Aorta (tissue), 5 donors: ENCODE results near the gene ZBTB8A. TPM values are rescaled to one million over a fixed set of nuclear protein-coding genes. Genes with fewer than 3 reads are reported as not detected.

Experiments
- ATAC-seq: fragments of 200-7000 bp; cut with Tn5 transposase; one replicate; pipeline ENCODE4 v1.9.1; 2022; ENCODE audit warnings: moderate library complexity; ENCODE audit not compliant: low FRiP score
- DNase-seq, 2 donors: peaks; one replicate each; pipeline ENCODE4 v3.0.0-alpha.2; 2020
- H3K27ac ChIP-seq, 2 donors: one replicate each; pipeline ENCODE4 v1.5.1; 2013; ENCODE audit warnings: low read length in 2 of 2, mild to moderate bottlenecking in 2 of 2, moderate library complexity in 2 of 2, control low read depth in 1 of 2, inconsistent platforms in 1 of 2, low read depth in 1 of 2
- H3K27me3 ChIP-seq, 2 donors: one replicate each; pipeline ENCODE4 v1.6.1; 2013; ENCODE audit warnings: control low read depth in 1 of 2, low read length in 1 of 2, mild to moderate bottlenecking in 1 of 2, moderate library complexity in 1 of 2; ENCODE audit not compliant: insufficient read depth in 2 of 2, control insufficient read depth in 1 of 2
- H3K36me3 ChIP-seq, 2 donors: one replicate each; pipeline ENCODE4 v1.6.1; 2013; ENCODE audit warnings: control low read depth in 1 of 2, low read length in 1 of 2, mild to moderate bottlenecking in 1 of 2; ENCODE audit not compliant: insufficient read depth in 2 of 2, control insufficient read depth in 1 of 2
- H3K4me1 ChIP-seq, 2 donors: one replicate each; pipeline ENCODE4 v1.6.1; 2013; ENCODE audit warnings: low read length in 2 of 2, control low read depth in 1 of 2, mild to moderate bottlenecking in 1 of 2, moderate library complexity in 1 of 2; ENCODE audit not compliant: insufficient read depth in 2 of 2, control insufficient read depth in 1 of 2
- H3K4me3 ChIP-seq, 2 donors: one replicate each; pipeline ENCODE4 v1.5.1; 2013; ENCODE audit warnings: low read length in 2 of 2, control low read depth in 1 of 2, mild to moderate bottlenecking in 1 of 2
- H3K9me3 ChIP-seq: one replicate; pipeline ENCODE4 v1.6.1; 2013; ENCODE audit warnings: mild to moderate bottlenecking, low read length; ENCODE audit not compliant: control insufficient read depth
- WGBS, 2 donors: extraction: QIAGEN DNeasy Blood & Tissue Kit; methylation state at CpG; one replicate each; pipeline ENCODE4 v1.1.7; 2013; 5-methylcytosine and 5-hydroxymethylcytosine counted together
- intact Hi-C, 2 donors: fragments of 100-400 bp; cut with DNase I; formaldehyde crosslinking; loops; one replicate each; pipeline versions ENCODE4 v1.14.2 to v1.15.0; 2022
- polyA plus RNA-seq, 2 donors: library from polyadenylated mRNA; stranded (reverse); fragments of 200-250 nt; gene quantifications; one replicate each; pipeline ENCODE4 v1.2.3, GENCODE V29; 2013
- total RNA-seq, 2 donors: library from RNA; stranded (reverse); fragmentation: NEBNext Ultra II Directional; extraction: Animal tissue kit (Norgen Biotek cat#: 25700); gene quantifications; one replicate each; pipeline ENCODE4 v1.2.1, GENCODE V29; 2021
- donor health status: healthy with polysubstance abuse.
- donor health status: Bipolar disorder and iron deficiency.
- donor health status: DM: no; HTN: no; CAD: no.
- donor health status: DM: no; HTN: no; CAD: no.
- donor health status: DM: yes; HTN: yes; CAD: no.

The ZBTB8A gene
- total and polyA plus RNA-seq, 4 donors: 1.9 to 10.4 (median 5.3) TPM

DNA sequence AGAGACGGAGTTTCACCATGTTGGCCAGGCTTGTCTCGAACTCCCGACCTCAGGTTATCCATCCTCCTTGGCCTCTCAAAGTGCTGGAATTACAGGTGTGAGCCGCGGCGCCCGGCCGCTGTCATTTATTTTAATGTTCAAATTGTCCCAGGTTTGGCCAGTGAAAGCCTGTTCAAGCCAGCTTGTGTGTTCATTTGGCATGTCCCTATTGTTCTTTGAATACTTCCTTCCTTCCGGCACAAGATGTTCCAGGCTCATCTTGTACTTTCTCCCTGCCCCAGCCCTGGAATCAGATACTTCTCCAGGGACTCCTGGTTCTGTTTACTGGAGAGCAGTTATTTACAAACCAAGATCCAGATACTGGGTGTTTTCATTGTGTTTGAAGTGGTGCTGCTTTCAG is 37.4 kb upstream of the ZBTB8A start:
- H3K27me3 ChIP-seq: no peaks in the 10 kb centered on the region
- intact Hi-C loops: no loop called here
- no peaks in the 10 kb centered on the region for H3K36me3 ChIP-seq
- 95% methylated on average over 9 of the region's 9 CpGs for WGBS, 2 donors
- no peaks in the 10 kb centered on the region for H3K9me3 ChIP-seq
- DNase-seq (no peak), ATAC-seq (no peak)
- no peak overlapping the region for H3K27ac ChIP-seq
- no peaks in the 10 kb centered on the region for H3K4me1 ChIP-seq
- H3K4me3 ChIP-seq: no peak overlapping the region

DNA sequence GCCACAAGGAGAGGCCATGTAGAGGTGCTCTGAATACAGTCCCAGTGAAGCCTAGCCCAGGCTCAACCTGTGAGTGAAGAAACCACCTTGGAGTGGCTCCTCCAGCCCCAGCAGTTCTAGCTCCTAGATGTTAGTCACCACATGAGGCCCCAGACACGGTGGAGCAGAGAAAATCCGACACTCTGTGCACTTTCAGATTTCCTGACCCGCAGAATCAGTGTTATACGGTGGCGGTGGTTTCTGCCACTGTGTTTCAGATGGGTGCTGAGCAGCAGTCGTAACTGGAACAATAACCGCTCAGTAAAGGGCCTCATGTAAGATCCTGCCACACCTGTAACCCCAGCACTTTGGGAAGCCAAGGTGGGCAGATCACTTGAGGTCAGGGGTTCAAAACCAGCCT is 36.1 kb upstream of the ZBTB8A start:
- WGBS, 2 donors: 92 to 94% methylated on average over 7 of the region's 7 CpGs
- no peaks in the 10 kb centered on the region for H3K9me3 ChIP-seq
- no peak overlapping the region for H3K27ac ChIP-seq
- H3K4me3 ChIP-seq: no peak overlapping the region
- DNase-seq (no peak), ATAC-seq (no peak)
- no peaks in the 10 kb centered on the region for H3K27me3 ChIP-seq
- H3K4me1 ChIP-seq: no peaks in the 10 kb centered on the region
- no peaks in the 10 kb centered on the region for H3K36me3 ChIP-seq
- intact Hi-C loops: no loop called here

DNA sequence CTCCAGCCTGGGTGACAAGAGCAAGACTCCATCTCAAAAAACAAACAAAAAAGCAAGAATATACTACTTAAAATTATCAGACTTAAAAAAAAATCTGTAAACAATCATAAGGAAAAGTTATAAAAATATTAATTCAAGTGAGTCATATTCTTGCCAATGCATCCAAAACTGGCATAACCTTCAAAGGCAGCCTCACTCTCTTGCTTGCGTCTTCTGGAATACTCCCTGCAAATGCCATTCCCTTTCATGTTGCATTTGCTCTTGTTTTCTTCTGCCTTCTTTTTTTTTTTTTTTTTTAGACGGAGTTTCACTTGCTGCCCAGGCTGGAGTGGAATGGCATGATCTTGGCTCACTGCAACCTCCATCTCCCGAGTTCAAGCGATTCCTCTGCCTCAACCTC is 32.2 kb upstream of the ZBTB8A start:
- Histone ChIP-seq H3K4me3 (no peak overlapping the region), H3K36me3 (no peaks in the 10 kb centered on the region), H3K4me1 (no peaks in the 10 kb centered on the region), H3K9me3 (no peaks in the 10 kb centered on the region), H3K27me3 (no peaks in the 10 kb centered on the region), H3K27ac (no peak overlapping the region)
- intact Hi-C loops: no loop called here
- WGBS, 2 donors: 44 to 48% methylated on average over 4 of the region's 4 CpGs
- DNase-seq (no peak), ATAC-seq (no peak)

DNA sequence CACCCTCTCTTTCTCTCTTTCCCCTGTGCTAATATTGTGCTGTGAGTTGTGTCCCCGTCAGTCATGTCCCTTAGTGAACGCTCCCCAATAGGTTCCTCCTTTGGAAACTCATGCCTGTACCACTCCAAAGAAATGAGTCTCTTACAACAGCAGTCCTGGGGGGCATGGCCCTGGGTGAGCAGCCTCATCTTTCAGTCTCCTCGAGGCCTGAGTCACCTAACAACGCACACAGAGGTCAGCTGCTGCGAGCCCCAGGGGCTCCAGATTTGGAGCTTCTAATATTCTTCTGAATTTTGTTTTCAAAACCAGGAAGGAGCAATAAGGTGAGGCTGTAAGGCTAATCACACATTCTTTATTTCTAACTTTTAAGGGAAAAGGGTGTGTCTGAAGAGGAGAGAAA is 30.5 kb upstream of the ZBTB8A start:
- Histone ChIP-seq H3K9me3 (no peaks in the 10 kb centered on the region), H3K4me3 (no peak overlapping the region), H3K4me1 (no peaks in the 10 kb centered on the region), H3K27me3 (no peaks in the 10 kb centered on the region), H3K36me3 (no peaks in the 10 kb centered on the region), H3K27ac (no peak overlapping the region)
- whole genome bisulfite sequencing, 2 donors: 84 to 88% methylated on average over 5 of the region's 5 CpGs
- ATAC-seq (no peak), DNase-seq (no peak)
- intact Hi-C loops: no loop called here

DNA sequence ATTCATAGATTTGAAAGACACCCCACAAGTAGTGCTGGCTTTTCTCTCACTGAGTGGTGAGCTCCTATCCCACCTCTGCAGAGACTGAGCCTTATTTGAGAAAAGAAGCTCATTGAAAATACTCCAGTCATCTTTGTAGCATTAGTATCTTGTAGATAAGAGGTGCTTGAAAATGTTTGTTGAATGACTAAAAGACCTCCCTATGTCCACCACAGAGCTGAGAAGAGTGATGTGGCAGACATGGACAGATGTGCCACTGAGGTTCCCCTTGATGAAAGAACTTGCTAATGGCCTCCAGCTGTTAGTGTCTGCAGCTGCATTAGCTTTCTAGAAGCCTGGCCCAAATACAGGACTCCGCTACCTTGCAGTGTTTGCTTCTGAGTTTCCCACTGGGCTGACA is 29.3 kb upstream of the ZBTB8A start:
- no peaks in the 10 kb centered on the region for H3K36me3 ChIP-seq
- H3K9me3 ChIP-seq: no peaks in the 10 kb centered on the region
- no peak for ATAC-seq
- no peak overlapping the region for H3K27ac ChIP-seq
- intact Hi-C loops: no loop called here
- no peaks in the 10 kb centered on the region for H3K27me3 ChIP-seq
- 98 to 100% methylated on average over 1 of the region's 1 CpG for WGBS, 2 donors
- H3K4me3 ChIP-seq: no peak overlapping the region
- DNase-seq: no peak
- no peaks in the 10 kb centered on the region for H3K4me1 ChIP-seq

DNA sequence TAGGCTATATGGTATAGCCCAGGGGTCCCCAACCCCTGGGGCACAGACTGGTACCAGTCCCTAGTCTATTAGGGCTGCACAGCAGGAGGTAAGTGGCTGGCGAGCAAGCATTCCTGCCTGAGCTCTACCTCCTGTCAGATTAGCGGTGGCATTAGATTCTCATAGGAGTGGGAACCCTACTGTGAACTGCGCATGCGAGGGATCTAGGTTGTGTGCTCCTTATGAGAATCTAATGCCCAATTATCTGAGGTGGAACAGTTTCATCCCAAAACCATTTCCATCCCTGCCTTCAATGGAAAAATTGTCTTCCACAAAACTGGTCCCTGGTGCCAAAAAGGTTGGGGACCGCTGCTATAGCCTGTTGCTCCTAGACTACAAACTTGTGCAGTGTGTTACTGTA is 22.8 kb upstream of the ZBTB8A start:
- Histone ChIP-seq H3K27me3 (no peaks in the 10 kb centered on the region), H3K27ac (no peak overlapping the region), H3K36me3 (no peaks in the 10 kb centered on the region), H3K9me3 (no peaks in the 10 kb centered on the region), H3K4me1 (no peaks in the 10 kb centered on the region), H3K4me3 (no peak overlapping the region)
- WGBS, 2 donors: 91 to 95% methylated on average over 5 of the region's 5 CpGs
- intact Hi-C loops: no loop called here
- ATAC-seq (no peak), DNase-seq (no peak)

DNA sequence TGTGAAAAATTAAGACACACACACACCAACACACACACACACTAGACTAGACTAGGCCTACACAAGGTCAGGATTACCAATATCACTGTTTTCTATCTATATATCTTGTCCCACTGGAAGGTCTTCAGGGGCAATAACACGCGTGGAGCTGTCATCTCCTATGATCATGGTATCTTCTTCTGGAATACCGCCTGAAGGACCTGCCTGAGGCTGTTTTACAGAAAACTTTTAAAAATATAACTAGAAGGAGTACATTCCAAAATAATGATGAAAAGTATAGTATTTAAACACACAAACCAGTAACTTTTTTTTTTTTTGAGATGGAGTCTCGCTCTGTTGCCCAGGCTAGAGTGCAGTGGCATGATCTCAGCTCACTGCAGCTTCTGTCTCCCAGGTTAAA is 20.3 kb upstream of the ZBTB8A start:
- ATAC-seq (no peak), DNase-seq (no peak)
- no peak overlapping the region for H3K4me3 ChIP-seq
- H3K9me3 ChIP-seq: no peaks in the 10 kb centered on the region
- no peaks in the 10 kb centered on the region for H3K36me3 ChIP-seq
- no peaks in the 10 kb centered on the region for H3K27me3 ChIP-seq
- intact Hi-C loops: no loop called here
- H3K4me1 ChIP-seq: no peaks in the 10 kb centered on the region
- no peak overlapping the region for H3K27ac ChIP-seq
- 89 to 90% methylated on average over 4 of the region's 4 CpGs for WGBS, 2 donors

DNA sequence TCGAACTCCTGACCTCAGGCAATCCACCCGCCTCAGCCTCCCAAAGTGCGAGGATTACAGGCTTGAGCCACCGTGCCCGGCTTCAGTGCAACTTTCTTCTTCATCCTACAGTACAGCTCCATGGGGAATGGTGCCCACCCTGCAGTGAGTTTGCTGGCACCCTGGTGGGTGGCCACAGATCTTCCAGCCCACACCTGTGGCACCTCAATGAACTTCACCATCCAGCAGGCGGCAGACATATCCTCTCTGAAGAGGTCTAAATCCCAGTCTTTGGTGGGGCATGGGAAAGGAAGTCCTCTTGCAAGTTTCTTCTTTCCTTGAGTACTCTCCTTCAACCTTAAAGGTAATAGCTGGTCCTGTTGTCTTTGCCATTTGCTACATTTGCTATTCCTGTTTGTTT is 18.1 kb upstream of the ZBTB8A start:
- DNase-seq (no peak), ATAC-seq (no peak)
- intact Hi-C loops: no loop called here
- no peaks in the 10 kb centered on the region for H3K36me3 ChIP-seq
- 87 to 96% methylated on average over 6 of the region's 6 CpGs for WGBS, 2 donors
- no peaks in the 10 kb centered on the region for H3K4me1 ChIP-seq
- no peaks in the 10 kb centered on the region for H3K9me3 ChIP-seq
- H3K27ac ChIP-seq: no peak overlapping the region
- H3K27me3 ChIP-seq: no peaks in the 10 kb centered on the region
- H3K4me3 ChIP-seq: no peak overlapping the region

DNA sequence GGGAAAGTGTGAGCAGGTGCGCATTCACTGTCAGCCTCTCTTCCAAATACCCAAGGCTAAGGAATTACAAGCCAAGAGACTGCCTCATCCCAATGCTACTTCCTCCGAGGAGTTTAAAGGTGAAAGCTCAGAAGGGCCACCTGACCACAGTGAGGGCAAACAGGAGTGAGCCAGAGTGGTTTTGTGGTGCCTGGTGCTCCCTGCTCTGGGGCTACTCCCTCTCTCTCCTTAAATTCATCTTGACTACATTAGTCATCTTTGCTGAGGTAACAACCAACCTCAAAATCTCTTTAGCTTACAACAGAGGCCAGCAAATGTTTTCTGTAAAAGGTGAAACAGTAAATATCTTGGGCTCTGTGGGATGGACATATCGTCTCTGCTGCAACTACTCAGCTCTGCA is 14.2 kb upstream of the ZBTB8A start:
- Histone ChIP-seq H3K4me1 (no peaks in the 10 kb centered on the region), H3K27ac (no peak overlapping the region), H3K9me3 (no peaks in the 10 kb centered on the region), H3K36me3 (no peaks in the 10 kb centered on the region), H3K27me3 (no peaks in the 10 kb centered on the region), H3K4me3 (no peak overlapping the region)
- ATAC-seq: no peak
- DNase-seq: no peak
- intact Hi-C loops: no loop called here
- 91 to 95% methylated on average over 3 of the region's 3 CpGs for WGBS, 2 donors
